K562 (cell line): ENCODE data around the gene GRIA4. TPM values are rescaled to one million over a fixed set of nuclear protein-coding genes. Genes with fewer than 3 reads are reported as not detected.
A peak's percentile ranks its signal among the peaks of the same experiment; 100 is the strongest.

ENCODE experiments used
- CC2D1A ChIP-seq: fragments of 450-650 bp; IDR thresholded peaks from 2 replicates; pipeline ENCODE4 v1.6.1; 2017; ENCODE audit warnings: mild to moderate bottlenecking
- CREB1 ChIP-seq, 2 experiments: sonication (generic) in 1 of 2; formaldehyde crosslinking in 1 of 2; IDR thresholded peaks; 2 replicates each; pipeline versions ENCODE4 v1.6.1 to v1.8.0; 2012 to 2022; ENCODE audit warnings: inconsistent platforms in 1 of 2, mild to moderate bottlenecking in 1 of 2, missing genetic modification reagents in 1 of 2, moderate library complexity in 1 of 2
- DIDO1 ChIP-seq: fragments of 450-650 bp; IDR thresholded peaks from 2 replicates; pipeline ENCODE4 v1.6.1; 2016; ENCODE audit warnings: low read depth, missing biosample characterization, missing genetic modification characterization
- FOXK1 ChIP-seq: sonication (generic); formaldehyde crosslinking; IDR thresholded peaks from 2 replicates; pipeline ENCODE4 v1.8.0; 2022; ENCODE audit warnings: missing genetic modification reagents, mild to moderate bottlenecking, borderline replicate concordance
- FOXM1 ChIP-seq, 2 experiments: fragments of 450-650 bp in 1 of 2; sonication (generic) in 1 of 2; formaldehyde crosslinking in 1 of 2; IDR thresholded peaks; 2 replicates each; pipeline versions ENCODE4 v1.6.1 to v1.9.0; 2017 to 2022; ENCODE audit warnings: low read depth in 2 of 2, mild to moderate bottlenecking in 2 of 2, missing genetic modification reagents in 1 of 2, moderate library complexity in 1 of 2
- FOXP4 ChIP-seq: sonication (generic); formaldehyde crosslinking; IDR thresholded peaks from 2 replicates; pipeline ENCODE4 v1.8.0; 2022; ENCODE audit warnings: mild to moderate bottlenecking, missing genetic modification reagents, borderline replicate concordance
- HNRNPLL ChIP-seq: fragments of 200-400 bp; formaldehyde crosslinking; IDR thresholded peaks from 2 replicates; pipeline ENCODE4 v1.6.1; 2017; ENCODE audit warnings: low read length, low read depth, mild to moderate bottlenecking; ENCODE audit not compliant: poor library complexity, severe bottlenecking
- HOXB6 ChIP-seq: fragments of 250-450 bp; sonication (Bioruptor Pico); IDR thresholded peaks from 2 replicates; pipeline ENCODE4 v1.5.1; 2022; ENCODE audit warnings: mild to moderate bottlenecking, borderline replicate concordance
- KAT2B ChIP-seq: IDR thresholded peaks from one replicate; pipeline ENCODE4 v1.6.1; 2012; ENCODE audit warnings: low read depth, mild to moderate bottlenecking, control low read depth, inconsistent platforms, low read length, moderate library complexity
- MCM3 ChIP-seq: fragments of 450-650 bp; IDR thresholded peaks from 2 replicates; pipeline ENCODE4 v1.6.1; 2016
- NRF1 ChIP-seq, 2 experiments: fragments of 450-650 bp; IDR thresholded peaks in 1 of 2; conservative IDR thresholded peaks in 1 of 2; 2 replicates each; pipeline ENCODE4 v1.6.1; 2014; ENCODE audit warnings: mild to moderate bottlenecking in 2 of 2
- POLR2B ChIP-seq: fragments of 450-650 bp; IDR thresholded peaks from 2 replicates; pipeline ENCODE4 v1.6.1; 2018; ENCODE audit warnings: low read depth; ENCODE audit not compliant: partially characterized antibody
- STAT5A ChIP-seq: IDR thresholded peaks from 2 replicates; pipeline ENCODE4 v1.6.1; 2012; ENCODE audit warnings: low read length, inconsistent platforms, borderline replicate concordance
- TBP ChIP-seq: optimal IDR thresholded peaks from 2 replicates; pipeline ENCODE3; 2011; ENCODE audit warnings: low read depth, low read length, improper control_type of control experiment
- TCF15 ChIP-seq: fragments of 250-450 bp; sonication (Bioruptor Pico); IDR thresholded peaks from 2 replicates; pipeline ENCODE4 v1.8.0; 2022; ENCODE audit warnings: moderate library complexity, mild to moderate bottlenecking, inconsistent platforms
- ZBTB11 ChIP-seq, 3 experiments: fragments of 200-800 bp in 1 of 3; fragments of 250-450 bp in 1 of 3; fragments of 450-650 bp in 1 of 3; sonication (Bioruptor Pico) in 1 of 3; sonication (Bioruptor generic) in 1 of 3; formaldehyde crosslinking in 1 of 3; IDR thresholded peaks; 2 replicates each; pipeline versions ENCODE4 v1.6.1 to v1.8.0; 2016 to 2022; ENCODE audit warnings: mild to moderate bottlenecking in 2 of 3, missing genetic modification characterization in 2 of 3, missing compliant biosample characterization in 1 of 3, moderate library complexity in 1 of 3
- ZBTB12 ChIP-seq: fragments of 250-450 bp; sonication (Bioruptor Pico); IDR thresholded peaks from 2 replicates; pipeline ENCODE4 v1.4.0; 2020
- ZFP1 ChIP-seq: fragments of 450-650 bp; formaldehyde crosslinking; IDR thresholded peaks from 2 replicates; pipeline ENCODE4 v1.4.0; 2020; ENCODE audit warnings: mild to moderate bottlenecking, mixed read lengths
- ZNF165 ChIP-seq: fragments of 250-450 bp; sonication (Bioruptor Pico); IDR thresholded peaks from 2 replicates; pipeline ENCODE4 v1.4.0; 2020; ENCODE audit warnings: borderline replicate concordance
- polyA plus RNA-seq, 8 experiments: library from polyadenylated mRNA; depleted of rRNA in 4 of 8; stranded (reverse) in 5 of 8; unstranded in 3 of 8; fragments of >200 nt; fragmentation: Nextera tagmentation in 2 of 8; fragmentation: Illumina TruSeq in 1 of 8; extraction: Ambion mirVana in 2 of 8; extraction: Trizol in 1 of 8; gene quantifications; 2 replicates each; pipeline versions ENCODE4 v1.2.1 to v1.2.3, GENCODE V29; 2011 to 2014; ENCODE audit warnings: inconsistent platforms in 1 of 8, missing spikeins in 1 of 8
- total RNA-seq, 7 experiments: library from RNA; depleted of rRNA in 6 of 7; stranded (reverse); fragments of >200 nt in 6 of 7; fragmentation: Illumina TruSeq in 2 of 7; extraction: Trizol in 2 of 7; gene quantifications; 2 replicates each; pipeline versions ENCODE4 v1.2.1 to v1.2.3, GENCODE V29; 2011 to 2021; ENCODE audit warnings: low replicate concordance in 1 of 7

The GRIA4 gene
- total and polyA plus RNA-seq, 9 of the 15 experiments (the other 6 are each of a cell fraction or from before 2014, with no cell fraction given) = not detected

- TF ChIP-seq CREB1 (IDR thresholded peaks at IDR 0.05) (peak; percentile 67), CREB1 (CRISPR knock-in tag; IDR thresholded peaks at IDR 0.05) (peak; percentile 76), ZBTB12 (CRISPR knock-in tag) (peak; percentile 65), HNRNPLL (peak; percentile 85), FOXP4 (CRISPR knock-in tag) (no peak), CC2D1A (peak; percentile 92), HOXB6 (no peak), ZNF165 (no peak), POLR2B (peak; percentile 25), ZFP1 (CRISPR knock-in tag) (no peak), FOXM1 (IDR thresholded peaks at IDR 0.05; ENCODE audit: low read depth) (peak; percentile 79), FOXM1 (CRISPR knock-in tag; IDR thresholded peaks at IDR 0.05; ENCODE audit: low read depth) (no peak), NRF1 (conservative IDR thresholded peaks at IDR 0.05 in 1 of 2, IDR thresholded peaks at IDR 0.05 in 1 of 2) (peak; percentile 77 to 79), FOXK1 (CRISPR knock-in tag) (no peak), MCM3 (no peak), KAT2B (no peak), TBP (peak; percentile 20), STAT5A (no peak), DIDO1 (peak; percentile 63; the same call in 1 of the 2 replicates), ZBTB11 (CRISPR knock-in tag; IDR thresholded peaks at IDR 0.05) (peak in 1 of 3 experiments; percentile 48; a peak in 1 of 6 replicates), TCF15 (CRISPR knock-in tag) (no peak)
Observed at GRCh38 chr11:106021967-106022794, 412.3 kb downstream of the GRIA4 start, which contains the start of gene MSANTD4 (continued).
